HepG2 (cell line): ENCODE results near the gene MFRP. TPM values are rescaled to one million over a fixed set of nuclear protein-coding genes. Genes with fewer than 3 reads are reported as not detected.

Source experiments
- CBX2 ChIP-seq, 2 experiments: fragments of 200-600 bp in 1 of 2; sonication (generic); formaldehyde crosslinking in 1 of 2; IDR thresholded peaks; 2 replicates each; pipeline versions ENCODE4 v1.7.0 to v1.8.1; 2018 to 2022; ENCODE audit warnings: low read depth in 2 of 2, low read length in 1 of 2, mild to moderate bottlenecking in 1 of 2, missing genetic modification reagents in 1 of 2
- HOXA5 ChIP-seq: sonication (generic); formaldehyde crosslinking; IDR thresholded peaks from 2 replicates; pipeline ENCODE4 v1.4.0; 2020; ENCODE audit warnings: missing genetic modification reagents
- IKZF1 ChIP-seq: fragments of 450-650 bp; IDR thresholded peaks from 2 replicates; pipeline ENCODE4 v1.7.1; 2016
- IRF2 ChIP-seq: IDR thresholded peaks from 2 replicates; pipeline ENCODE4 v1.6.1; 2018; ENCODE audit warnings: missing genetic modification reagents, missing compliant biosample characterization
- MYNN ChIP-seq: sonication (generic); formaldehyde crosslinking; IDR thresholded peaks from 2 replicates; pipeline ENCODE4 v1.4.0; 2020; ENCODE audit warnings: mild to moderate bottlenecking, low read depth, missing genetic modification reagents
- POLR2AphosphoS5 ChIP-seq: IDR thresholded peaks from 2 replicates; pipeline ENCODE4 v1.6.1; 2012; ENCODE audit warnings: low read depth, low read length
- PRPF4 ChIP-seq: fragments of 200-400 bp; formaldehyde crosslinking; IDR thresholded peaks from 2 replicates; pipeline ENCODE4 v1.6.1; 2016; ENCODE audit warnings: low read length, low read depth; ENCODE audit not compliant: poor library complexity, severe bottlenecking
- RARA ChIP-seq: IDR thresholded peaks from 2 replicates; pipeline ENCODE4 v1.6.1; 2016; ENCODE audit warnings: missing genetic modification reagents, missing compliant biosample characterization
- RFXAP ChIP-seq: sonication (generic); formaldehyde crosslinking; IDR thresholded peaks from 2 replicates; pipeline ENCODE4 v1.4.0; 2020; ENCODE audit warnings: missing genetic modification reagents, borderline replicate concordance
- SMC3 ChIP-seq: IDR thresholded peaks from 2 replicates; pipeline ENCODE4 v1.6.1; 2011; ENCODE audit warnings: low read length, improper control_type of control experiment
- SOX6 ChIP-seq, 2 experiments: fragments of 450-650 bp in 1 of 2; sonication (generic) in 1 of 2; formaldehyde crosslinking in 1 of 2; IDR thresholded peaks; 2 replicates each; pipeline versions ENCODE4 v1.4.0 to v1.6.1; 2017 to 2020; ENCODE audit warnings: antibody characterized with exemption in 1 of 2, mild to moderate bottlenecking in 1 of 2, missing genetic modification reagents in 1 of 2
- TP53 ChIP-seq: sonication (generic); formaldehyde crosslinking; conservative IDR thresholded peaks from 2 replicates; pipeline ENCODE4 v1.4.0; 2020; ENCODE audit warnings: missing genetic modification reagents
- TSC22D2 ChIP-seq: sonication (generic); formaldehyde crosslinking; IDR thresholded peaks from 2 replicates; pipeline ENCODE4 v1.5.1; 2020; ENCODE audit warnings: missing genetic modification reagents, mild to moderate bottlenecking, borderline replicate concordance
- U2AF1 ChIP-seq: fragments of 200-400 bp; formaldehyde crosslinking; optimal IDR thresholded peaks from 2 replicates; pipeline ENCODE3; 2017; ENCODE audit warnings: mild to moderate bottlenecking, low read depth, low read length
- WIZ ChIP-seq: sonication (generic); formaldehyde crosslinking; IDR thresholded peaks from 2 replicates; pipeline ENCODE4 v1.5.1; 2020; ENCODE audit warnings: mild to moderate bottlenecking, missing genetic modification reagents
- ZNF121 ChIP-seq: sonication (generic); formaldehyde crosslinking; IDR thresholded peaks from 2 replicates; pipeline ENCODE4 v1.5.0; 2020; ENCODE audit warnings: mild to moderate bottlenecking, missing genetic modification reagents
- ZNF138 ChIP-seq: sonication (generic); formaldehyde crosslinking; IDR thresholded peaks from 2 replicates; pipeline ENCODE4 v1.5.0; 2020; ENCODE audit warnings: mild to moderate bottlenecking, low read depth, missing genetic modification reagents
- ZNF281 ChIP-seq: sonication (generic); formaldehyde crosslinking; IDR thresholded peaks from 2 replicates; pipeline ENCODE4 v1.4.0; 2020; ENCODE audit warnings: missing genetic modification reagents, borderline replicate concordance
- ZNF296 ChIP-seq: sonication (generic); formaldehyde crosslinking; conservative IDR thresholded peaks from 2 replicates; pipeline ENCODE4 v1.5.0; 2020; ENCODE audit warnings: mild to moderate bottlenecking, missing genetic modification reagents
- ZNF878 ChIP-seq: sonication (generic); formaldehyde crosslinking; IDR thresholded peaks from 2 replicates; pipeline ENCODE4 v1.8.1; 2023; ENCODE audit warnings: mild to moderate bottlenecking, missing genetic modification reagents, moderate library complexity
- polyA plus RNA-seq, 8 experiments: library from polyadenylated mRNA; depleted of rRNA in 3 of 8; stranded (reverse) in 7 of 8; unstranded in 1 of 8; fragments of >200 nt; fragmentation: Illumina TruSeq in 4 of 8; extraction: Trizol in 4 of 8; gene quantifications; 2 replicates each; pipeline versions ENCODE4 v1.2.1 to v1.2.3, GENCODE V29; 2011 to 2016; ENCODE audit warnings: low read depth in 4 of 8, missing spikeins in 1 of 8, mixed read lengths in 1 of 8; ENCODE audit not compliant: insufficient read depth in 1 of 8
- total RNA-seq, 5 experiments: library from RNA; depleted of rRNA; stranded (reverse); fragments of >200 nt; fragmentation: Illumina TruSeq; extraction: Trizol; gene quantifications; 2 replicates each; pipeline ENCODE4 v1.2.3, GENCODE V29; 2016; ENCODE audit warnings: low read depth in 1 of 5
- TF ChIP-seq, protein P1 (sequence below): IDR thresholded peaks from 2 replicates; pipeline ENCODE4 v1.6.1; 2016; ENCODE audit warnings: low read depth
- TF ChIP-seq, protein P2 (sequence below): sonication (generic); formaldehyde crosslinking; IDR thresholded peaks from 2 replicates; pipeline ENCODE4 v1.4.0; 2020; ENCODE audit warnings: missing genetic modification reagents

The MFRP gene
- total and polyA plus RNA-seq, 2 of the 13 experiments (the other 11 are each of a cell fraction or from before 2014, with no cell fraction given) = not detected

DNA sequence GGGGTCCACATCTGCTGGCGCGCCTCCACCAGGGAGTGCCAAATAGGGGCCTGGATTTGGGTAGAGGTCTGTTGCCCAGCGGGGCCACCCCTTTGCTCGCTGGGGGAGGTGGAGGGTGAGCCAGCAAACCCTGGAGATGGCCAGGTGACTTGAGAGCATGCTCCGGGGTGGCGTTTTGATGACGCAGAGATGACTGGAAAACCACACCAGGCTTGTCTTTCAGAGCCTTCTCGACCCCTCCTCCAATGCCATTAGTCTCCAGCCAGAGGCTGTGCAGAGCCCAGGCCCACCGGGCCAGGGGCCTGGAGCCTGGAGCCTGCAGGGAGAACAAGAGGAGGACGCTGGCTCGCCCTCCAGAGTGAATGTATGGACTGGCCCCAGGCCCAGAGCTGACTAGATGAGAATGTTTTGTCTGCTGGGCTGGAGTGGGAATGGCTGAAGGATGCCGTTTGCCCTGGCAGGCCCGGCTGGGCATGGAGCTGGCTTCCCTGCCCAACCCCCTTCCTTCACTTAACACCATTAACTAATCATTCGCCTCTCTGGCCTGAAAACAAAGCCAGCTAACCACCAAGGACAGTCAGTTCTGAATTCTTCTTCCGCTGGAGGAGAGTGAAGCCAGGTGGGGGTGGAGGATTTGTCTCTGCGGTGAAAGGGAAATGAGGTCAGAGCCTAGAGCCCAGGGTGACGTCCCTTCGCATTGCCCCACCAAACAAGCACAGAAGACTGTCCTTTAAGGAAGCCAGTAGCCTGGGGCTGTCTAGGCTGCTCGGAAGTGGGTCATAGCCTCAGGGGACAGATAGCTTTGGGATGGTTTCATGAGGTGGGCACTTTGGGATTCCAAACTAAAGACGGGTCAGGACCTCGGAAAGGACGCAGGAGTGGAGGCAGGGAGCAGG, 28.0 kb downstream of the MFRP start (continued):
- TF ChIP-seq WIZ (CRISPR knock-in tag) = no peak
- TF ChIP-seq ZNF281 (CRISPR knock-in tag) = no peak; the same call in none of the 2 replicates
- TF ChIP-seq IRF2 = peak; percentile 17; the same call in 1 of the 2 replicates
- TF ChIP-seq POLR2AphosphoS5 = peak; percentile 45; the same call in 1 of the 2 replicates
- no peak for TF ChIP-seq TSC22D2 (CRISPR knock-in tag)
- no peak for TF ChIP-seq U2AF1
- TF ChIP-seq CBX2 (IDR thresholded peaks at IDR 0.05; ENCODE audit: low read depth, low read length) = no peak
- no peak for TF ChIP-seq CBX2 (CRISPR knock-in tag; IDR thresholded peaks at IDR 0.05; ENCODE audit: low read depth)
- 0 out of 2 replicates have a peak, but pooled peaks have one; percentile 3 for TF ChIP-seq RFXAP (CRISPR knock-in tag)
- TF ChIP-seq IKZF1 = no peak
- no peak for TF ChIP-seq SMC3
- TF ChIP-seq, protein P1, sequence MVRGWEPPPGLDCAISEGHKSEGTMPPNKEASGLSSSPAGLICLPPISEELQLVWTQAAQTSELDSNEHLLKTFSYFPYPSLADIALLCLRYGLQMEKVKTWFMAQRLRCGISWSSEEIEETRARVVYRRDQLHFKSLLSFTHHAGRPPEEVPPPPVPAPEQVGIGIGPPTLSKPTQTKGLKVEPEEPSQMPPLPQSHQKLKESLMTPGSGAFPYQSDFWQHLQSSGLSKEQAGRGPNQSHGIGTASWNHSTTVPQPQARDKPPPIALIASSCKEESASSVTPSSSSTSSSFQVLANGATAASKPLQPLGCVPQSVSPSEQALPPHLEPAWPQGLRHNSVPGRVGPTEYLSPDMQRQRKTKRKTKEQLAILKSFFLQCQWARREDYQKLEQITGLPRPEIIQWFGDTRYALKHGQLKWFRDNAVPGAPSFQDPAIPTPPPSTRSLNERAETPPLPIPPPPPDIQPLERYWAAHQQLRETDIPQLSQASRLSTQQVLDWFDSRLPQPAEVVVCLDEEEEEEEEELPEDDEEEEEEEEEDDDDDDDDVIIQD (CRISPR knock-in tag) = no peak
- TF ChIP-seq, protein P2, sequence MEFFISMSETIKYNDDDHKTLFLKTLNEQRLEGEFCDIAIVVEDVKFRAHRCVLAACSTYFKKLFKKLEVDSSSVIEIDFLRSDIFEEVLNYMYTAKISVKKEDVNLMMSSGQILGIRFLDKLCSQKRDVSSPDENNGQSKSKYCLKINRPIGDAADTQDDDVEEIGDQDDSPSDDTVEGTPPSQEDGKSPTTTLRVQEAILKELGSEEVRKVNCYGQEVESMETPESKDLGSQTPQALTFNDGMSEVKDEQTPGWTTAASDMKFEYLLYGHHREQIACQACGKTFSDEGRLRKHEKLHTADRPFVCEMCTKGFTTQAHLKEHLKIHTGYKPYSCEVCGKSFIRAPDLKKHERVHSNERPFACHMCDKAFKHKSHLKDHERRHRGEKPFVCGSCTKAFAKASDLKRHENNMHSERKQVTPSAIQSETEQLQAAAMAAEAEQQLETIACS (CRISPR knock-in tag) = no peak
- no peak for TF ChIP-seq PRPF4
- TF ChIP-seq ZNF121 (CRISPR knock-in tag) = no peak
- no peak for TF ChIP-seq TP53 (CRISPR knock-in tag)
- no peak for TF ChIP-seq HOXA5
- no peak for TF ChIP-seq ZNF138
- no peak for TF ChIP-seq ZNF878
- no peak for TF ChIP-seq MYNN
- no peak for TF ChIP-seq SOX6 (IDR thresholded peaks at IDR 0.05)
- TF ChIP-seq SOX6 (CRISPR knock-in tag; IDR thresholded peaks at IDR 0.05) = peak; percentile 41; the same call in 1 of the 2 replicates
- TF ChIP-seq ZNF296 (CRISPR knock-in tag) = no peak
- 0 out of 2 replicates have a peak, but pooled peaks have one; percentile 12 for TF ChIP-seq RARA (CRISPR knock-in tag)
